Measurements from ENCODE around the gene USP32.
A peak's percentile ranks its signal among the peaks of the same experiment; 100 is the strongest.
"Not testable (repeated sequence)": the region's sequence is repeated elsewhere in the genome, so short reads cannot be mapped to it uniquely, and the experiment has no call there.

The USP32 gene

DNA sequence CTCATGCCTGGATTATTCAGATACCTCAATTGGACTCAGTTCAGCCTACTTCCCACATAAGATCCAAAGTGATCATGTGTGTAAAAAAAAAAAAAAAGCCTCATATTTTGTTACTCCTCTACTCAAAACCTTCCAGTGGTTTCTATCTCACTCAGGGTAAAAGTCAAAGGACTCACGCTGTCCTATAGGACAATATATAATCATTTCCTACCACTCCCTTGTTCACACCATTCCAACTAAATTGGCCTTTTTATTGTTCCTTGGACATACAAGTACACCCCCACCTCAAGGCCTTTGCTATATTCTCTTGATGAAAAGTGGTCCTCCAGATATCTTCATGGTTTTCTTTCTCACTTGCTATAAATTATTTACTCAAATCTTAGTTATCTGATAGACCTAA is 99.2 kb downstream of the USP32 start:
- DNase-seq: no peak

- no peak for DNase-seq
Measured at GRCh38 chr17:60284709-60285108, 107.2 kb downstream of the USP32 start.

GRCh38 chr17:60283816-60284215 is 108.1 kb downstream of the USP32 start:
- no peak for DNase-seq

- no peak for DNase-seq
Measured at GRCh38 chr17:60280673-60281072, 111.3 kb downstream of the USP32 start.

- no peak for DNase-seq
Measured at GRCh38 chr17:60278237-60278636, 113.7 kb downstream of the USP32 start.

DNA sequence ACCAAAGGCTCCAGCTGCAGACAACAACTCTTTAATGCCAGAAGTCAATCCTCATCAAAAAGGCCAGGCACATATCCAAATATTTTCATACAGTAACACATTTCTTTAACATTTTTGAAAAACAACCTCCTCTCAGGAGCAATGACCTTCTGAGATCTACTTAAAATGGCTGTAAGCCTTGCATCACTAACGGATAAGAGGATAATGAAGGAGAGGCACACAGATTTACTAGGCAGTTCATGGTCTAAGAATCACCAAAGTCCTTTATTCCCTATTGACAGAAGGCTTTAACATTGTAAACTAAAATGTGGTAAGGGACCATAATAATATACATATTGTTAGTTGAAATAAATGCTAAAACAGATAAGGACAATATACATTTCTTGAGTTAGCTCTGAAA is 114.7 kb downstream of the USP32 start:
- no peak for DNase-seq

- DNase-seq: no peak
Measured at GRCh38 chr17:60269417-60269816, 122.5 kb downstream of the USP32 start.

DNA sequence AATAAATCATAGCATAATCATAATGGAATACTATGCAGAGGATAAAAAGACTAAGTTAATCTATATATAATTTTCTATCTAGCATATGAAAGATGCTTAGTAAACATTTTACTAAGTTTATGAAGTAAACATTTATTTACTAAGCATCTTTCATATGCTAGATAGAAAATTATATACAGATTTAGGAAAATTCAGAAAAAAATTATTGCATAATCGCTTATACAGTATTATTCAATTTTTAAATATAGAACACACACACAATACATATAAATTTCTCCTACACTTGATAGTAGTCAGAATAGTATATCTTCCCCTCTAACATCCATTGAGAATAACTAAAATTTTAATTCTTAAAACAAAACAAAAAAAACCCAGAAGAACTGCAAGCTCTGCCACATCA is 131.4 kb downstream of the USP32 start:
- DNase-seq: no peak

DNA sequence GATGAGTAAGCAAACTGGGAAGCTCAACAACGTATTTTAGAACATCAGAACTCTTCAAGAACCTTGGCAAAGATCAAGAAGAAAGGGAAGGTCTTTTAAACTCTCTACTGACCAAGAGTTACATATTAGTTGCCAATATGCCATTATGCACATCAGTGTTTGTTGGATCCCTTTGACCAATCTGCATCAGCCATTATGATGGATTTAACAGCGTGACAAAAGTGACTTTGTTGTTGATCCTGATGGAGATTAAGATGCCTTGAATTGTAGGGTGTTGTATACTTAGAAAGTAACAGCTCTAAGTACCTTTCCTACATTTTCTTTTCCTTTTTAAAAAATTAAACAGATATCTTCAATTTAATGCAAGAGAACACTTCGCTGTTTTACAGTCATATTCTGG is 133.6 kb downstream of the USP32 start:
- DNase-seq: no peak

- peak; percentile 14 for DNase-seq
Measured at GRCh38 chr17:60256174-60256573, 135.8 kb downstream of the USP32 start.

DNA sequence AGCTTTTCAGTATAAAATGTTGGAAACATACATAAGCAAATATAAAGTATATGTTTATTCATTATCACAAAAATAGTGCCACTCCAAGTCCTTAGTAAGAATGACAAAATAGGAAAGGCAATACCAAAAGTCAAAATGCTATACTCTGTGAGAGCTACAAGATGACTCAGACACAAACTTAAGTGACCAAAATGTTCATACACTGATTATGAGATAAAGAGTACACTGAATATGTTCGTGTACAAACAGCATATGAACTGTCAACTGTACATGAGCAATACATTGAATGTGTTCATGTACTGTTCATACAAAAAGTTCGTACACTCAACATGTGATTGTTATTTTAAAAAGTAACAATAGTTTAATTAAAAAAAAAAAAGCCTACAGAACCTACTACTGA is 138.9 kb downstream of the USP32 start:
- no peak for DNase-seq

GRCh38 chr17:60252459-60252858 is 139.5 kb downstream of the USP32 start:
- no peak for DNase-seq

DNA sequence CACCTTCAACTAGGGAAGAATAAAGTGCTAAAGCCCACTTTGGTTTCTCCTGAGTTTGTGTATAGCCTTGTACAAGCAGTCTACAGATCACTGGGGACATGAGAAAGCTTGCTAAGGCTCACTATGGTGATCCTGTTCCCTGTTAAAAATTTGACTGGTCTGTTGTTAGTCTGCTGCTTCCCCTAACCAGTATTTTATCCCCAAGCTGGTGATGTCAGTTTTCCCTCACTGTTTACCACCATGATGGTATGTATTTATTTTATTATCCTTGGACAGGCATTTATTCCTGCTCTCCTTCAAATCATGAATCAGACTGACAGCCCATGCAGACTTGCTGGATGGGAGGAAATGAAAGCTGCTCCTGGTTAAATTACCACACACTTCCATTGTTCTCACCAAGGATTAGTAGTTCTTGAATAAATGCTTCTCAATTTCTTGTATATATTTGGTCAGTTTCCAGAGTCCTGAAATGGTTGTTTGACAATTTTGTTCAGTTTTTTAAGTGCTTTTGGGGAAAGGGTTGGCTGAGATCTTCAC is 142.6 kb downstream of the USP32 start:
- no peak for DNase-seq

GRCh38 chr17:60248618-60249289 is 143.2 kb downstream of the USP32 start:
- DNase-seq: peak; percentile 3

- no peak for DNase-seq
Measured at GRCh38 chr17:60247836-60248461, 144.0 kb downstream of the USP32 start.

- no peak for DNase-seq
Measured at GRCh38 chr17:60244656-60245055, 147.3 kb downstream of the USP32 start.

- no peak for DNase-seq
Measured at GRCh38 chr17:60240290-60240689, 151.6 kb downstream of the USP32 start.

- peak; percentile 28 for DNase-seq
Measured at GRCh38 chr17:60231691-60232090, 160.2 kb downstream of the USP32 start.

DNA sequence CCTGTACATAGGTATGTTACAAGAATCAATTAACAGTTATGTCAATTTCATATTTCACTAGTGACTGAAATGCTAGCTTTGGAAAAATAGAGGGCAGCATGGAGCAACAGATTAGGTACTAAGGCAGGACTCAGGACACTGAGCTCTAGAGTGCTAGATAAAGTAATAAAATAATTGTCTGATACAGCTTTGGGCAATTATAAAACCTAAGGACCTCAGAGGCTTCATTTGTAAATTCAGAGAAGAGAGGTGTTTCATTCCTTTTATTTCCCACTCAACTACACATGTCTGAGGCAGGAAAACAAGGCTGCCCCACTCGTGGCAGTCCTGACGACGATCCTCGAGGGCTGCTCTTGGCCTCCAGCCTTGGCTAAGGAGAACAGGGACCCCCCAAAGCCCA is 160.7 kb downstream of the USP32 start:
- DNase-seq: peak; percentile 32

- peak; percentile 39 for DNase-seq
Measured at GRCh38 chr17:60230358-60230757, 161.6 kb downstream of the USP32 start.

- DNase-seq: peak; percentile 63
Measured at GRCh38 chr17:60229188-60229802, 162.6 kb downstream of the USP32 start.

GRCh38 chr17:60227276-60227675 is 164.7 kb downstream of the USP32 start:
- not testable (repeated sequence) for DNase-seq

GRCh38 chr17:60224064-60224463 is 167.9 kb downstream of the USP32 start:
- DNase-seq: peak; percentile 13

GRCh38 chr17:60223456-60223855 is 168.5 kb downstream of the USP32 start:
- DNase-seq: no peak
